NCI-H748 (cell line): ENCODE results near the gene MEGF6.

ENCODE experiments used
- DNase-seq: peaks from one replicate; lab custom pipeline; 2025; ENCODE audit not compliant: unreplicated experiment; lab: John Stamatoyannopoulos, UW

Gene MEGF6

GRCh38 chr1:3453203-3453761, 158.0 kb downstream of the MEGF6 start:
- DNase-seq = peak; percentile 72

DNA sequence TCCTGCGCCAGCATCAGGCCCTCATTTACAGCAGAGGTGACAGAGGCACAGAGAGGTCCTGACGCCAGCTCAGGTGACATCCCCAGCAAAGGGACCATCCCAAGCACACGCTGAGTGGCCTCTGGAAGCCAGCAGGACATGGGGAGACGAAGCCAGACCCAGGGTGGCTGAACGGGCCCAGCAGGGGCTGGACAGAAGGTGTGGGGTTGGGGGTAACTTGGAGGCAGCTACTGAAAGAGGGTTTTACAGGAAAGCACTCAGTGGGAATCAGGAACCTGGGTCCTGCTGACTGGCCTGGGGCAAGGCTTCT, 158.5 kb downstream of the MEGF6 start:
- no peak for DNase-seq

DNA sequence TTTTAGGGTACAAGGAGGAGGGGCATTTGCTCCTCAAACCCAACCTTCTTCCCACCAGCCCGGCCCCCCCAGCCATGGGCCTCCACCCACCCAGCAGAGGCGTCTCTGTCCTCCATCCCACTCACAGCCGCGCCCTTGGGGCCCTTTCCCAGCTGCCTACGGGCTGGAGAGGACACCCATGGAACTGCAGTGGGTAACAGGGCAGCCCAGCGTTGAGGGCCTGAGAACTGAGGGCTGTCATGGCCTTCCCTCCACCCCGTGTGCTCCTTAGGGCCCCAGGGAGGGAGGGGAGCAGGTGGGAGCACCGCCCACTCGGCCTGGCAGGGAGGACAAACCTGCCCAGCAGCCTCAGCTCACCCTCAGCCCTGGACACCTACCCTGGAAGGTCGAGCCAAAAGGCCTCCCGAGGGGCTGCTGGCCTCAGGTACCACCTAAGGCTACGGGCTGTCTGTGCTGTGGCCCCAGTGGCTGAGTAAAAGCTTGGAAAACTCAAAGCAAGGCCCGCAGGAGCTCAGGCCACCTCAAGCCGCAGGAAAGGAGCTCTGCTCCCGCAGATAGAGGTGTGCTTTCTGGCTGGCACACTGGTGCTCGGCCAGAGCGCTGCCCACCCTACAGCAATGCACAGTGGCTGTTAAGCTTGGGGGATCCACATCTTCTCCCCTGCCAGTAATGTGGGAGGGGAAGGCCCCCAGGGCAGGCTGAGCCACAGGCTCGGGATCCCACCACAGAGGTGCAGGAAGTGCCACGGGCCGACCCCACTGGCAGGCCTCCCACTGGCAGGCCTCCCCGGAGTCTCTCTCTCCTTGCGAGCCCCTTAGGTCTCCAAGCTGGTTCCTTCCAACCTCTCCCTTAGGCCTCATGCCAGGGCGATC, 159.1 kb downstream of the MEGF6 start:
- no peak for DNase-seq

GRCh38 chr1:3450983-3451382, 160.3 kb downstream of the MEGF6 start:
- no peak for DNase-seq

DNA sequence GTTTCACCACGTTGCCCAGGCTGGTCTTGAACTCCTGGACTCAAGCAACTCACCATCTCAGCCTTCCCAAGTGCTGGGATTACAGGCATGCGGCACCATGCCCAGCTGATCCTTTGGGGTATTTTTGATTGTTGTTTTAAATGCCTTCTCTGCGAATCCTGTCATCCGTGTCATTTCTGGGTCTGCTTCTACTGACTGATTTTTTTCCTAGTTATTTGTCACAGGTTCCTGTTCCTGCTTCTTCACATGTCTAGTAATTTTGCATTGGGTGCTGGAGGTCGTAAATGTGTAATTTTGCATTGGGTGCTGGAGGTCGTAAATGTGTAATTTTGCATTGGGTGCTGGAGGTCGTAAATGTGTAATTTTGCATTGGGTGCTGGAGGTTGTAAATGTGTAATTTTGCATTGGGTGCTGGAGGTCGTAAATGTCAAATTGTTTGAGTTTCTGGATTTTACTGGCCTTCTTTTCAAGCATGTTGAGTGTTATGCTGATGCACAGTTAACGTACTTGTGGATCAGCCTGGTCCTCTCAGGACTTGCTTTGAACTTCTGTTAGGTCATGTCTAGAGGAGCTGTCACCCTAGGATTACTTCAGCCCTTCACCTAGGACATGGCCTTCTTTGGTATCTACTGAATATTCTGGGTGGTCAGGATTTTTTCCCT, 161.0 kb downstream of the MEGF6 start:
- no peak for DNase-seq

GRCh38 chr1:3444736-3445135, 166.6 kb downstream of the MEGF6 start:
- DNase-seq = no peak

DNA sequence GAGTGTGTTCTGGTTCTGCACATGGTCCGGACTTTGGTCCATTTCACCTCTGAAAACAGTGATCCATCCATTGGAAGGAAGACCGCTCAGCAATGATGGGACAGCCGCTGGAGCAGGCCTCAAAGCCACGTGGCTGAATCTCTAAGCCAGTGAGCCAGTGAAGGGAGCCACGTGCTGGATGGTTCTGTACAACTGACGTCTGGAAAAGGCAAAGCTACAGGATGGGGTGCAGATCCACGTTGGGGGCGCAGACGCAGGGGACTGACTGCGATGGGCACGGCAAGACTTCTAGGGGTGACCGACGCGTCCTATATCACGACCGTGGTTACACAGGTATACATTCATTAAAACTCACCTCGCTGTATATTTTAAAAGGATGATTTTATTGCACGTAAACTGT, 167.0 kb downstream of the MEGF6 start:
- no peak for DNase-seq

- no peak for DNase-seq
Observed at GRCh38 chr1:3443807-3444206, 167.5 kb downstream of the MEGF6 start.

GRCh38 chr1:3442901-3443300, 168.4 kb downstream of the MEGF6 start:
- DNase-seq = no peak

GRCh38 chr1:3442331-3442730, 169.0 kb downstream of the MEGF6 start:
- DNase-seq = no peak

DNA sequence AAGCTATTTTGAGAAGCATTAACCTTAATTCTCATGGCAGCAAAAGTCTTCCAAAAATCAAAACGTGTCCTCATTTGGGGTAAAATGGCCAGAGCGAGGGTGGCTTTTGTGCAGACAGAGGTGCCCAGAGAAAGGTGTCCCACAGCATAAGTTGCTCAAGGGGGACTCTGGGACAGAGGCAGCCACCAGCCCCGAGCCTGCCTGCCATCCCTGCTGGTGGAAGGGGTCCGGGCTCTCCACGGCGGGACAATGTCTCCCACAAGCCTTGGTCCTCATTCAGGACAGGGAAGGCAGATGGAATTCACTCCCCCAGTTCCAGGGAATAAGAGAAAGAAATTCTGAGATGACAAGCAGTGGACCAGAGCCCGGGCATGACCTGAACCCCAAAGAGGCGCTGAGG, 169.4 kb downstream of the MEGF6 start:
- DNase-seq = no peak

- DNase-seq = no peak
Observed at GRCh38 chr1:3441410-3441847, 169.9 kb downstream of the MEGF6 start.

DNA sequence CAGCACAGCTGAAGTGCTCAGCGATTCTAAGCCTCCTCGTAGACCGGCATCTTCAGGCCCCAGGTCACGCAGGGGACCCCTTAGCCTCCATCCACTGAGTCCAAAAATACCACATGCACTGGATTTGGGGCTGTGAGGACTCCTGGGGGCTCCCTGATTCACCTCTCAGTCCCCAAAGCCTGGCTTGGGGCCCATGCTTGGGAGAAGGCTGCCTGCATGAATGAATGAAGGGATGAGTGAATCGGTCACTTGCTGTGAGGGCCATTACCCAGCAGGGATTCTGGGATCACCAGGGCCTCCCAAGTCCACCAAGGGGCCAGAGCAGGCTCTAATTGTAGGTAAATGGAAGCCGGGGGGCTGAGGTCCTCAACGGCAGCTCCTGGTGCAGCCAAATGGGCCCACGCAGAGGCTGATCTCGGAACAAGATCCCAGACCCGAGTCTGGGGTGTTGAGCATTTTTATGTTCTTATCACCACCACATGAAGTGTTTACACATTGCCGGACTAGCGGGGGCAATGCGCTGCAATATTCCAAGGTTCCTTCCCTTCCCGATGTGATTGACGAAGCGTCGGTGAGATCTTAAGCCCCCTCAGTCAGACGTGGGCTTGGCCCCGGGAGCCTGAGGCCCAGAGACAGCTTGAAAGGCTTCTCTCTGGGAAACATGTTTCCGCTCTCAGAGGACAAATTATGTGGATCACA, 170.4 kb downstream of the MEGF6 start:
- no peak for DNase-seq

GRCh38 chr1:3440300-3440681, 171.0 kb downstream of the MEGF6 start:
- no peak for DNase-seq
